ENCODE data around the gene HARS1.

HARS1 gene

GRCh38 chr5:140696891-140697492, 5.8 kb upstream of the HARS1 start:
- TF ChIP-seq CTCF (IDR thresholded peaks at IDR 0.05; ENCODE audit: low read depth, low read length): no peak
- DNase-seq (ENCODE audit: extremely low read depth, low read depth): no peak

GRCh38 chr5:140694276-140694675, 3.1 kb upstream of the HARS1 start:
- DNase-seq (ENCODE audit: extremely low read depth, low read depth): no peak
- TF ChIP-seq CTCF (IDR thresholded peaks at IDR 0.05; ENCODE audit: low read depth, low read length): no peak

GRCh38 chr5:140690376-140690932, 716 bp downstream of the HARS1 start:
- no peak for TF ChIP-seq CTCF (IDR thresholded peaks at IDR 0.05; ENCODE audit: low read depth, low read length)
- DNase-seq (ENCODE audit: extremely low read depth, low read depth): no peak

- no peak for DNase-seq (ENCODE audit: extremely low read depth, low read depth)
- no peak for TF ChIP-seq CTCF (IDR thresholded peaks at IDR 0.05; ENCODE audit: low read depth, low read length)
These were observed 12.2 kb downstream of the HARS1 start for GRCh38 chr5:140678993-140679392.

GRCh38 chr5:140677947-140678346, 13.2 kb downstream of the HARS1 start:
- TF ChIP-seq CTCF (IDR thresholded peaks at IDR 0.05; ENCODE audit: low read depth, low read length): no peak
- no peak for DNase-seq (ENCODE audit: extremely low read depth, low read depth)

- DNase-seq (ENCODE audit: extremely low read depth, low read depth): no peak
- TF ChIP-seq CTCF (IDR thresholded peaks at IDR 0.05; ENCODE audit: low read depth, low read length): no peak
These were observed 16.5 kb downstream of the HARS1 start for GRCh38 chr5:140674629-140675028.

- DNase-seq (ENCODE audit: extremely low read depth, low read depth): no peak
- TF ChIP-seq CTCF (IDR thresholded peaks at IDR 0.05; ENCODE audit: low read depth, low read length): no peak
These were observed 17.0 kb downstream of the HARS1 start for GRCh38 chr5:140674211-140674610.

All from AG09319 (cell line).